GM12878 (cell line): ENCODE results near the gene OR2A1. TPM values are rescaled to one million over a fixed set of nuclear protein-coding genes. Genes with fewer than 3 reads are reported as not detected.
"Not testable (repeated sequence)": the region's sequence is repeated elsewhere in the genome, so short reads cannot be mapped to it uniquely, and the experiment has no call there.

ENCODE experiments used
- ATAC-seq: fragments of 200-7000 bp; cut with Tn5 transposase; 3 replicates; pipeline ENCODE4 v1.9.1; 2020; ENCODE audit warnings: mild to moderate bottlenecking, moderate library complexity
- BruUV-seq: library from RNA; stranded (reverse); fragments of 400-500 nt; replicated peaks from 2 replicates; lab custom pipeline; 2021; lab: Mats Ljungman, UMichigan
- CTCF ChIA-PET: fragments of 300-600 bp; sonication (Branson Sonifier 250); formaldehyde crosslinking; extraction: SDS; loops from one replicate; lab custom pipeline; 2021; ENCODE audit warnings: inconsistent platforms; lab: Yijun Ruan, JAX
- POLR2A ChIA-PET: fragments of 350-600 bp; formaldehyde crosslinking; extraction: SDS; loops from one replicate; lab custom pipeline; 2021; ENCODE audit warnings: inconsistent platforms; lab: Charles Lee
- RAD21 ChIA-PET: fragments of 300-600 bp; sonication (Branson Sonifier 250); formaldehyde crosslinking; loops from one replicate; lab custom pipeline; 2023; ENCODE audit warnings: antibody characterized with exemption; ENCODE audit not compliant: unreplicated experiment; lab: Charles Lee
- SMC1A ChIA-PET: fragments of 300-600 bp; sonication (Branson Sonifier 250); formaldehyde crosslinking; loops from one replicate; lab custom pipeline; 2023; ENCODE audit not compliant: unreplicated experiment, uncharacterized antibody; lab: Charles Lee
- DNase-seq: peaks from one replicate; pipeline ENCODE4 v3.0.0-alpha.2; 2011; ENCODE audit warnings: low read depth, low spot score
- FAIRE-seq: peaks from 3 replicates; lab custom pipeline; 2011; peaks lifted over from hg19 to GRCh38; lab: Jason Lieb, UNC
- H2AFZ ChIP-seq: 2 replicates; pipeline ENCODE4 v1.6.0; 2011; ENCODE audit warnings: low read depth, low read length, control low read depth; ENCODE audit not compliant: control insufficient read depth
- H3K27ac ChIP-seq: 2 replicates; pipeline ENCODE4 v1.5.1; 2011; ENCODE audit warnings: control low read depth; ENCODE audit not compliant: control insufficient read depth, insufficient read depth
- H3K27me3 ChIP-seq, 2 experiments: replicated peaks in 1 of 2; 2 replicates each; pipeline versions ENCODE4 v1.6.0 to v1.6.1; 2011; ENCODE audit warnings: low read length in 1 of 2; ENCODE audit not compliant: control insufficient read depth in 2 of 2, insufficient read depth in 2 of 2
- H3K36me3 ChIP-seq, 2 experiments: 2 replicates each; pipeline ENCODE4 v1.5.1; 2011; ENCODE audit warnings: low read length in 1 of 2; ENCODE audit not compliant: control insufficient read depth in 2 of 2, insufficient read depth in 2 of 2
- H3K4me1 ChIP-seq: 2 replicates; pipeline ENCODE4 v1.6.1; 2011; ENCODE audit warnings: mild to moderate bottlenecking, low read length, moderate library complexity, mixed read lengths; ENCODE audit not compliant: control insufficient read depth, insufficient read depth
- H3K4me2 ChIP-seq: 2 replicates; pipeline ENCODE4 v1.6.0; 2011; ENCODE audit warnings: control low read depth; ENCODE audit not compliant: control insufficient read depth, insufficient read depth
- H3K4me3 ChIP-seq: fragments of 200-600 bp; sonication (generic); 2 replicates; pipeline ENCODE4 v1.5.1; 2016
- H3K79me2 ChIP-seq: 2 replicates; pipeline ENCODE4 v1.6.0; 2011; ENCODE audit warnings: low read length; ENCODE audit not compliant: control insufficient read depth, insufficient read depth
- H3K9ac ChIP-seq: 2 replicates; pipeline ENCODE4 v1.8.0; 2011; ENCODE audit warnings: low read length, control low read depth, mixed read lengths; ENCODE audit not compliant: control insufficient read depth, insufficient read depth
- H3K9me3 ChIP-seq: replicated peaks from 3 replicates; pipeline ENCODE4 v1.5.1; 2011; ENCODE audit warnings: mild to moderate bottlenecking, low read length; ENCODE audit not compliant: control insufficient read depth, insufficient read depth
- H4K20me1 ChIP-seq: 2 replicates; pipeline ENCODE4 v1.6.0; 2011; ENCODE audit not compliant: control insufficient read depth, insufficient read depth
- WGBS: methylation state at CpG from one replicate; pipeline ENCODE4 v1.1.6; 2016; ENCODE audit warnings: low lambda C conversion rate; ENCODE audit not compliant: insufficient replicate concordance, insufficient coverage; ENCODE audit errors: missing lambda C conversion rate; 5-methylcytosine and 5-hydroxymethylcytosine counted together
- in situ Hi-C: fragments of 300-500 bp; cut with MboI; formaldehyde crosslinking; loops from 9 replicates; pipeline ENCODE4 v1.14.3; 2018; ENCODE audit warnings: mixed read lengths
- intact Hi-C: fragments of 100-400 bp; cut with micrococcal nuclease; formaldehyde crosslinking; loops from one replicate; pipeline ENCODE4 v1.14.2; 2022; ENCODE audit not compliant: unreplicated experiment
- polyA plus RNA-seq, 11 experiments: library from polyadenylated mRNA; depleted of rRNA in 4 of 11; unstranded in 6 of 11; stranded (reverse) in 5 of 11; fragments of >200 nt; fragmentation: Nextera tagmentation in 4 of 11; fragmentation: Illumina TruSeq in 1 of 11; extraction: Ambion mirVana in 4 of 11; extraction: Trizol in 1 of 11; gene quantifications; 1 replicate in 1 of 11; 2 replicates in 10 of 11; pipeline versions ENCODE4 v1.2.1 to v1.2.3, GENCODE V29; 2011 to 2016; ENCODE audit warnings: inconsistent platforms in 2 of 11, missing spikeins in 2 of 11, low read depth in 1 of 11
- total RNA-seq, 4 experiments: library from RNA; depleted of rRNA in 3 of 4; stranded (reverse); fragments of >200 nt in 3 of 4; fragmentation: Illumina TruSeq in 1 of 4; extraction: Trizol in 1 of 4; gene quantifications; 2 replicates each; pipeline versions ENCODE4 v1.2.1 to v1.2.3, GENCODE V29; 2013 to 2021

The OR2A1 gene
- total and polyA plus RNA-seq, 10 of the 15 experiments (the other 5 are each of a cell fraction or from before 2014, with no cell fraction given) = 0.04 to 0.44 (median 0.05) TPM; not detected in 3

GRCh38 chr7:144321677-144322206 is 9.5 kb downstream of the OR2A1 start:
- H3K9ac ChIP-seq, H4K20me1 ChIP-seq, H3K4me3 ChIP-seq, H3K4me1 ChIP-seq, in situ Hi-C loops, POLR2A ChIA-PET, BruUV-seq, H3K79me2 ChIP-seq, H3K27me3 ChIP-seq, CTCF ChIA-PET, ATAC-seq, H3K4me2 ChIP-seq, H3K9me3 ChIP-seq, H3K36me3 ChIP-seq, RAD21 ChIA-PET, FAIRE-seq, intact Hi-C loops, SMC1A ChIA-PET, DNase-seq, H3K27ac ChIP-seq, H2AFZ ChIP-seq: not testable (repeated sequence)
- 20% methylated on average over 1 of the region's 3 CpGs for WGBS

- DNase-seq, H3K4me3 ChIP-seq, H3K27me3 ChIP-seq, H3K4me2 ChIP-seq, H4K20me1 ChIP-seq, H3K9me3 ChIP-seq, intact Hi-C loops, in situ Hi-C loops, CTCF ChIA-PET, BruUV-seq, H3K4me1 ChIP-seq, FAIRE-seq, RAD21 ChIA-PET, H3K79me2 ChIP-seq, H3K9ac ChIP-seq, ATAC-seq, SMC1A ChIA-PET, H2AFZ ChIP-seq, POLR2A ChIA-PET, H3K36me3 ChIP-seq, H3K27ac ChIP-seq: not testable (repeated sequence)
- WGBS = 67% methylated on average over 3 of the region's 4 CpGs
These were observed 11.1 kb downstream of the OR2A1 start for GRCh38 chr7:144323359-144323758.

DNA sequence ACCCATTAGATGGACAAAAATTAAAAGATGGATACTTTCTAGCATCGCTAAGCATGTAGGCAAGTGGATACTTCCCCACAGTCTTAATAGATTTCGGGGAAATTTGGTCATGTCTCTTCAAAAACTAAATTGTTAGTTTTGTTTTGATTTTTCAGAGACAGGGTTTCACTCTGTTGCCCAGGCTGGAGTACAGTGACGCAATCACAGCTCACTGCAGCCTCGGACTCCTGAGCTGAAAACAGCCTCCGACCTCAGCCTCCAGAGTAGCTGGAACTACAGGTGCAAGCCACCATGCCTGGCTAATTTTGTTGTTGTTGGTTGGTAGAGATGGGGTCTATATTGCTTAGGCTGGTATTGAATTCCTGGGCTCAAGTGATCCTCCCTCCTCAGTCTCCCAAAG is 13.6 kb downstream of the OR2A1 start:
- FAIRE-seq, H3K9ac ChIP-seq, ATAC-seq, in situ Hi-C loops, CTCF ChIA-PET, H3K27ac ChIP-seq, DNase-seq, H3K79me2 ChIP-seq, POLR2A ChIA-PET, H4K20me1 ChIP-seq, H3K4me3 ChIP-seq, H2AFZ ChIP-seq, RAD21 ChIA-PET, intact Hi-C loops, H3K4me2 ChIP-seq, SMC1A ChIA-PET, H3K36me3 ChIP-seq, BruUV-seq, H3K9me3 ChIP-seq, H3K27me3 ChIP-seq, H3K4me1 ChIP-seq: not testable (repeated sequence)
- 38% methylated on average over 3 of the region's 5 CpGs for WGBS

DNA sequence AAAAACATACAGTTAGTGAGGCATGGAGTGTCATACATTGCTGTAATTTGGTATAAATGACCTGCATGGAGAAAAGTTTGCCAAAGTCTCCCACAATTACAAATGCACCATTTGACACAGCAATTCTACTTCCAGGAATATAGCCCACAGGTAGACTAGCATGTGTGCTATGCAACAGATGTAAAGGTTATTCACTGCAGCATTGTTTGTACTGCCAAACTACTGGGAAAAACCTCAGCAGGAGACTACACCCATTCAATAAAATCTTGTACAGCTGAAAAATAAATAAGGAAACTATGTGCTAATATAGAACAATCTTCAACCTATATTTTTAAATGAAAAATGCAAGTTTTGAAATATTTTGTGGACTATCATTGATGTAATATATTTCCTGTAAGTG is 17.8 kb downstream of the OR2A1 start:
- CTCF ChIA-PET, BruUV-seq, in situ Hi-C loops, H3K27me3 ChIP-seq, H3K4me3 ChIP-seq, H3K9me3 ChIP-seq, POLR2A ChIA-PET, DNase-seq, intact Hi-C loops, FAIRE-seq, SMC1A ChIA-PET, H2AFZ ChIP-seq, RAD21 ChIA-PET, H3K36me3 ChIP-seq, H3K79me2 ChIP-seq, H4K20me1 ChIP-seq, H3K4me2 ChIP-seq, H3K4me1 ChIP-seq, ATAC-seq, H3K9ac ChIP-seq, H3K27ac ChIP-seq: not testable (repeated sequence)
